ENCODE results near the gene TRIM74.
"Not testable (repeated sequence)": the region's sequence is repeated elsewhere in the genome, so short reads cannot be mapped to it uniquely, and the experiment has no call there.

TRIM74 gene

DNA sequence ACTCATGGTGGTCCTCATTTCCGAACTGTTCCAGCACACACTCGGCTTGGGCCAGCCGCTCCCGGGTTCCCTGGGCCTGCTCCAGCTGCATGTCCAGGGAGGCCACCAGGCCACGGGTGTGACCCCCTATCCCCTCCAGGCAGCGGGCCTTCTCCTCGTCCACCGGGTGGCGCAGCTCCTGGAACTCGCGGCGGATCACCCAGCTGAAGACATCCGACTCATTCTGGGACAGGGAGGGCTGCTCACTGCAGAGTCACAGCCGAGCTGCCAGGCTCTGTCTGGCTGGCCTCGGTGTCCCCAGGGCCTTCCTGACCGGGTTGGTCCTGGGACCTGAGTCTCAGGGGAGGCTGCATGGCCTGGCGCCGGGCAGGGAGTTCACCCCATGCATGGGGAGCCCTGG, 9.2 kb downstream of the TRIM74 start:
- DNase-seq (ENCODE audit: low read depth in 2 of 3, low spot score in 1 of 3) = not testable (repeated sequence)

DNA sequence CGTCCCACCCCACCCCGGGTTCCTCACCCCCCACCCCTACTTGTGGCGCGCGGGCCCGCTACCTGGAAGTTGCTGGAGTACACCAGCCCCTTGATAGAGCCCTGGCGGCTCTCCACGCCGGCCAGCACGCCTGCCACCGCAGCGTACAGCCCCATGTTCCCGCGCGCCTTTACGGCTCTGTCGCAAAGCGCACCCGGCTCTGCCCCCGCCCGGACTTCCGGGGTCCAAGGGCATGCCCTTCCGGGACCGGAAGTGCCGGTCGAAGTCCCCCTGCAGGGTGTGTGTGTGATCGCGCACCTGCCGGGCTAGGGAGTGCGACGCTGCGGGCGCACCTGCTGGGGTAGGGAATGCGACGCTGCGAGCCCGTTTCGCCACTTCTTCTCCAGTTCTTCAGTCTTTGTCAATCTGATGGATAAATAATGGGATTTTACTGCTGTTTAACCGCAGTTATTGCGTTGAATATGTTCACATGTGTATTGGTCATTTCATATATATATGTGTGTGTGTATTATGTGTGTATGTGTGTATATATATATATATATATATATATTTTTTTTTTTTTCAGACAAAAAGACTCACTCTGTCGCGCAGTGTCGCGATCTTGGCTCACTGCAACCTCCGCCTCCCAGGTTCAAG, 14.6 kb downstream of the TRIM74 start:
- not testable (repeated sequence) for DNase-seq (ENCODE audit: low read depth in 2 of 3, low spot score in 1 of 3)

- DNase-seq (ENCODE audit: low read depth in 2 of 3, low spot score in 1 of 3) = not testable (repeated sequence)
Observed at GRCh38 chr7:72953901-72954562, 15.2 kb downstream of the TRIM74 start.

DNA sequence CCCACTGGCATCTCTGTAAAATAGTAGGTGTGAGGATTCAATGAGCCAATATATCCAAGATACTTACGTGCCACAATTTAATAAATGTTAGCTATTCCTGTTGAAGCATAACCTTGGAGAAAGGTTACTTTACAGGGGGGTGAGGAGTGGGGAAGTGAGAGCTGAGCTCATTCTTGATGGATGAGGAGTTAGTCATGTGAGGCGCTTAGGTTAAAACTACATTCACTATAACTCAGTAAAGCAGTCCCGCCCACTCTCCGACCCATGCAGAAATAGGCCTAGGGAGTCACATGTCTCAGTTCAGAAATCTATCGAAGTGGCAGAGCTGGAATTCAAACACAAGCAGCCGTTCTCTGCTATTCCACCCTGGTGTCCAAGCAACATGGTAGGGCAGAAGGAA, 18.8 kb downstream of the TRIM74 start:
- DNase-seq (ENCODE audit: low read depth in 2 of 3, low spot score in 1 of 3) = not testable (repeated sequence)

GRCh38 chr7:72949686-72950085, 19.6 kb downstream of the TRIM74 start:
- DNase-seq (ENCODE audit: low read depth in 2 of 3, low spot score in 1 of 3) = not testable (repeated sequence)

GRCh38 chr7:72949276-72949675, 20.0 kb downstream of the TRIM74 start:
- DNase-seq (ENCODE audit: low read depth in 2 of 3, low spot score in 1 of 3) = not testable (repeated sequence)

- not testable (repeated sequence) for DNase-seq (ENCODE audit: low read depth in 2 of 3, low spot score in 1 of 3)
Observed at GRCh38 chr7:72948714-72949113, 20.6 kb downstream of the TRIM74 start.

- DNase-seq (ENCODE audit: low read depth in 2 of 3, low spot score in 1 of 3) = not testable (repeated sequence)
Observed at GRCh38 chr7:72946130-72946745, 23.0 kb downstream of the TRIM74 start.

GRCh38 chr7:72945597-72945996, 23.7 kb downstream of the TRIM74 start:
- DNase-seq (ENCODE audit: low read depth in 2 of 3, low spot score in 1 of 3) = not testable (repeated sequence)

GRCh38 chr7:72944937-72945336, 24.3 kb downstream of the TRIM74 start:
- DNase-seq (ENCODE audit: low read depth in 2 of 3, low spot score in 1 of 3) = not testable (repeated sequence)

GRCh38 chr7:72942956-72943355, 26.3 kb downstream of the TRIM74 start:
- not testable (repeated sequence) for DNase-seq (ENCODE audit: low read depth in 2 of 3, low spot score in 1 of 3)

GRCh38 chr7:72942022-72942705, 27.1 kb downstream of the TRIM74 start:
- not testable (repeated sequence) for DNase-seq (ENCODE audit: low read depth in 2 of 3, low spot score in 1 of 3)

- DNase-seq (ENCODE audit: low read depth in 2 of 3, low spot score in 1 of 3) = not testable (repeated sequence)
Observed at GRCh38 chr7:72928216-72928615, 41.0 kb downstream of the TRIM74 start.

GRCh38 chr7:72927791-72928190, 41.5 kb downstream of the TRIM74 start:
- DNase-seq (ENCODE audit: low read depth in 2 of 3, low spot score in 1 of 3) = not testable (repeated sequence)

GRCh38 chr7:72925546-72926120, 43.6 kb downstream of the TRIM74 start:
- no peak for DNase-seq (ENCODE audit: low read depth in 2 of 3, low spot score in 1 of 3)

DNA sequence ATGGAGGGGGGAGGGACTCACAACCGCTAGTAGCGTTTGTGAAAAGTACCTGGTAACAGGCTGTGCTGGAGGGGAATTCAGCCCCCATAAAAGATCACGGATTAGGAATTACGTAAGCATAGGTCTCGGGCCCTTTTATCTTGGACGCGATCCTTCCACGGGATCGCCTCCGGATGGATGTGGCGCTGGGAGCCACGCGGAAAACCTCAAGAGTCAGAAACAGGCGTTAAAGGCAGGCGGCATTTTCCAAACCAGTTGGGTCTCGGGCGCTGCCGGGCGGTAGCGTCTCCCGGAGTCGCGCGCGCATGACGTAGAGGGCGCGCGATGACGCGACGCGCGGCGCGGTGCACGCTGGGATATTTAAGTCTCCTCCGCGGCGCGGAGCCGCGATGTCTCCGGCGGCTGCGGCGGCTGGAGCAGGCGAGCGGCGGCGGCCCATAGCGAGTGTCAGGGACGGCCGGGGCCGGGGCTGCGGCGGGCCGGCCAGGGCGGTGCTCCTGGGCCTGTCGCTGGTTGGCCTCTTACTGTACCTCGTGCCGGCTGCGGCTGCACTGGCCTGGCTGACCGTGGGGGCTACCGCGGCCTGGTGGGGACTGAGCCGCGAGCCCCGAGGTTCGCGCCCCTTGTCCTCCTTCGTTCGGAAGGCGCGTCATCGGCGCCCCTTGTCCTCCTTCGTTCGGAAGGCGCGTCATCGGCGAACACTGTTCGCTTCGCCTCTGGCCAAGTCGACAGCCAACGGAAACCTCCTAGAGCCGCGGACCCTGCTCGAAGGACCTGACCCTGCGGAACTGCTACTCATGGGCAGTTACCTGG, 44.3 kb downstream of the TRIM74 start, which contains the start of gene POM121:
TSS of gene POM121 (plus strand) at position 363 of the 813 bp plus-strand sequence. CDS start at position 390, 27 bp downstream.
- DNase-seq (ENCODE audit: low read depth in 2 of 3, low spot score in 1 of 3) = peak; percentile 75 to 82 (median 77)

DNA sequence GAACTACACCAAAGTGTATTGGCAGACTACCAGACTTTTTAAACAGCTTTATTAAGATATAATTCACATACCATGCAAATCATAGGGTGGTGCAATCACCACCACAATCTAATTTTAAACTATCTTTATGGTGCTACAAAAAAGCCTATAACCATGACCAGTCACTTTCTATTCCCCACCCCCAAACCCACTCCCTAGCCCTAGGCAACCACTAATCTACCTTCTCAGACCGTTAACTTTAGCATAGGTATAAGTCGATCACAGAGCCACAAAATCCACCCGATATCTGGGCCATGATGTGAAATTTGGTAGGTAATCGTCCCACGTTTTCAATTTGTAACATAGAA, 44.9 kb downstream of the TRIM74 start:
- DNase-seq (ENCODE audit: low read depth in 2 of 3, low spot score in 1 of 3) = peak in 1 of 3 donors; percentile 11

- no peak for DNase-seq (ENCODE audit: low read depth in 2 of 3, low spot score in 1 of 3)
Observed at GRCh38 chr7:72919256-72919775, 50.0 kb downstream of the TRIM74 start.

DNA sequence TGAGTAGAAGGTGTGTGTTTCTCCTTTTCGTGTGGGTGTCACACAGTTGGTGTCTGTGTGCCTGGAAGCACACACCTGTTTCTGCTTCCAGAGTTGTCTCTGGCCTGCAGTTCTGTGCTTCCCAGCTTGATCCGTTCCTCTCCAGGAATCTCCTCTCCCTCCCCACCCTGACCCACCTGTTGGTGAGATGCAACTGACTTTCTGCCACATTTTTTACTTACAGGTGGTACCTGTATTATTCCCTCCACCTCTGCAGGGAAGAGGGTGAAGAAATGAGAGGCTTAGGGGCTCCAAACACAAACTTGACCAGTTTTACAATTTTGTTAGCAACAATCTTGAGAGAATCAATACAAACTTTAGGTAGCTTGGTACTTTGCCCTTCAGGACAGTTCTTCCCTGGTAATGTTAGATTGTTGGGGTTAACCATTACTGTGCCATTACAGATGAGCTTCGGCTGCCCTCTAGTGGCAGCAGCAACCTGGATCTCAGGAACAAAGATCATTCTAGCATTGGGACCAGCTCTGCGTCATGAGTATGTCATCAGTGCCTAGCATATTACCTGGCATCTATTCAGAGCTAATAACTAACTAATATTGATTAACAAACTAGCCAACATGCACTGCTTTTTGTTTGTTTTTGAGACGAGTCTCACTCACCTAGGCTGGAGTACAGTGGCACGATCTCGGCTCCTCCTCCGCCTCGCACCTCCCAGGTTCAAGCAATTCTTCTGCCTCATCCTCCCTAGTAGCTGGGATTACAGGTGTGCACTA, 54.3 kb downstream of the TRIM74 start:
- DNase-seq (ENCODE audit: low read depth in 2 of 3, low spot score in 1 of 3) = peak; percentile 35 to 55 (median 40)

Measured in stimulated activated CD4-positive, alpha-beta T cell treated with anti-CD3 and anti-CD28 coated beads, Interleukin-12 subunit alpha, Interleukin-12 subunit beta, amount 100 ng/mL, for 48 hours (primary cell).